GM21515 (cell line): ENCODE measurements around the gene JPT2.

Experiments used
- ATAC-seq: cut with Tn5 transposase; IDR thresholded peaks from one replicate; pipeline ENCODE4 v1.9.1; 2021; ENCODE audit not compliant: unreplicated experiment

The JPT2 gene

GRCh38 chr16:1749152-1750117, 71.4 kb downstream of the JPT2 start:
- no peak for ATAC-seq
